ENCODE data around the gene CDK17. TPM values are rescaled to one million over a fixed set of nuclear protein-coding genes. Genes with fewer than 3 reads are reported as not detected.
"Not testable (repeated sequence)": the region's sequence is repeated elsewhere in the genome, so short reads cannot be mapped to it uniquely, and the experiment has no call there.

Gene CDK17
- total RNA-seq, 1 experiment from 2014 or later, result 25.4 TPM

DNA sequence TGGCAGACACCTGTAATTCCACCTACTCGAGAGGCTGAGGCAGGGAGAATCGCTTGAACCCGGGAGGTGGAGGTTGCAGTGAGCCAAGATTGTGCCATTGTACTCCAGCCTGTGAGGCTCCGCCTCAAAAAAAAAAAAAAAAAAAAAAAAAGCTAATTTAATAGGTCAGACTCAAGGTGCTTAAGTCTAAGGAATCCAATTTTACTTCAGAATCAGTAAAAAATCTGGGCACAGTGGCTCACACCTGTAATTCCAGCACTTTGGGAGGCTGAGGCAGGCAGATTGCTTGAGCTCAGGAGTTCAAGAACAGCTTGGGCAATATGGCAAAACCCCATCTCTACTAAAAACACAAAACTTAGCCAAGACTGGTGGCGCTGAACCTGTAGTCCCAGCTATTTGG, 7.0 kb downstream of the CDK17 start:
- DNase-seq (ENCODE audit: low spot score), result not testable (repeated sequence)

GRCh38 chr12:96392397-96392796, 7.8 kb downstream of the CDK17 start:
- DNase-seq (ENCODE audit: low spot score), result no peak

- no peak for DNase-seq (ENCODE audit: low spot score)
Measured at GRCh38 chr12:96387981-96388380, 12.3 kb downstream of the CDK17 start.

DNA sequence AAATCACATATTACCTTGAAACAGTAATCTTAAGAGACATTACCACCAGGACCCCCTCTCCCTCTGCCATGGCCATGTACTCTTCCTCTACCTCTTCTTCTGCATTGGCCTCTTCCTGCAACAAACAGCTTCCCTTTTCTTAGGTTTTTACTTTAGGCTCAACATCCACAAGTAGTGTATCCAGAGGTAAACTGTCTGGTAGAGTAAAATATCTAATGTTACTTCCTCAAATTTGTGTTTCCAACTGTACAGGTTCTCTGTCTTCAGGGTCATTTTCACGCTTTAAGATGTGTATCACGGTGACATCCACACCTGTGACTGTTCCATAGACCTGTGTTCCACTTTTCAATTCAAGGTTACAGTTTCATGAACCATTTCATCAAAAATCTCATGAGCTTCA, 13.4 kb downstream of the CDK17 start:
- no peak for DNase-seq (ENCODE audit: low spot score)

- no peak for DNase-seq (ENCODE audit: low spot score)
Measured at GRCh38 chr12:96383991-96384390, 16.2 kb downstream of the CDK17 start.

DNA sequence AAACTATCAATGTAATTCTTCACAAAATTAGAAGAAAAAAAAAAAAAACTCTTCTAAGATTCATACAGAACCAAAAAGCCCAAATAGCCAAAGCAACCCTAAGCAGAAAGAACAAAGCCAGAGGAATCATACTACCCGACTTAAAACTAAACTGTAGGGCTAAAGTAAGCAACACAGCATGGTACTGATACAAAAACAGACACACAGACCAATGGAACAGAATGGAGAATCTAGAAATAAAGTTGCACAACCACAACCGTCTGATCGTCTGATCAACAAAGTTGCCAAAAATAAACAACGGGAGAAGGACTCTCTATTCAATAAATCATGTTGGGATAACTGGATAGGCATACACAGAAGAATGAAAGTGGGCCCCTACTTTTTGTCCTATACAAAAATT, 16.9 kb downstream of the CDK17 start:
- DNase-seq (ENCODE audit: low spot score), result no peak

- not testable (repeated sequence) for DNase-seq (ENCODE audit: low spot score)
Measured at GRCh38 chr12:96379743-96380142, 20.5 kb downstream of the CDK17 start.

DNA sequence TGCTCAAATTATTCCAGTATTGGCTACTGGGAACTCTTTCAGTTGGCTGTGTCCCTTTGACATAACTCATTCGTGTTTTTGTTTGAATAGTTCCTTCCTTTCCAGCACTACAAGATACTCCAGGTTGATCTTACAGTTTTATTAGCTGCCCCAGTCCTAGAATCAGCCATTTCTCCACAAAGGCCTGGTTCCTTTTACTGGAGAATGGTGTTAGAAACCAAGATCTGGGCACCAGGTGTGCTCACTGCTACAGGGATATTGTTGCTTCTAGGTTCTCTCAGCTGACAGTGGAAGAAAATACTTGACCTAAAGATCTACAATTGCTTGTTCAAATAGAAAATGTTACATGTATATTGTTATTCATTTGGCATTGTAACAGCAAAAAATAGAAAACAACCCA, 21.9 kb downstream of the CDK17 start:
- DNase-seq (ENCODE audit: low spot score), result no peak

- DNase-seq (ENCODE audit: low spot score), result no peak
Measured at GRCh38 chr12:96376865-96377264, 23.4 kb downstream of the CDK17 start.

DNA sequence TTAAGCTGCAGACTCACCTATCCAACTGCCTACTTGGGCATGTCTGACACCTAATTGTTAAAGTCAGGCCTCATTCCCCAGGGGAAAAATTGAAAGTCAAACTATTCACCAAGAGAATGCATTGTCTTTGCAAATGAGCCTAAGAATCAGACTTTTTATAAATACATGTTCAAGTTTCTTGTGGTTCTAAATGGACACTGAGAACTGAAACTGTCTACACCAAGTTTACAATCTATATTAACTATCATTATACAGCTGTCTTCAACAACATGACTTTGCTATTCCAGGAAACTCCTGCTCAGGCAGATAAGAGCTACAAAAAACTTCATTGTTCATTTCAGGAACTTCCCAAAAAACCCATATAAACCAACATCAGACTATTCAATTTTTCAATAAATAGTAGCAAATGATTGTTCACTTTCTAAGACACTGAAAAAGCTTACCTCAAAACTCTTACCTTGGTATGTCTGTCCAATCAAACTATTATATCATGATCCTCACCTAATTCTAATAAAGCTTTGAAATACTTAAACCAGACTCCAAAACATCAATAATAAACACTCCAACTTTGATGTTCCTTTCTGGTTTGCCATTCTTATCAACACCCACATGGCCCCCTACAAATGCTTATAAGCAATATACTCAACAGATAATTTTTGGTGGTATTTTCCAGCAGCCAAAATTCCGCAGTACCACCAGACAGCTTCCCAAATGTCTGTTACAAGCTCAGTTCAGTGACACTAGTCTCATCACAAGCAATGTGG, 24.2 kb downstream of the CDK17 start:
- DNase-seq (ENCODE audit: low spot score), result no peak

DNA sequence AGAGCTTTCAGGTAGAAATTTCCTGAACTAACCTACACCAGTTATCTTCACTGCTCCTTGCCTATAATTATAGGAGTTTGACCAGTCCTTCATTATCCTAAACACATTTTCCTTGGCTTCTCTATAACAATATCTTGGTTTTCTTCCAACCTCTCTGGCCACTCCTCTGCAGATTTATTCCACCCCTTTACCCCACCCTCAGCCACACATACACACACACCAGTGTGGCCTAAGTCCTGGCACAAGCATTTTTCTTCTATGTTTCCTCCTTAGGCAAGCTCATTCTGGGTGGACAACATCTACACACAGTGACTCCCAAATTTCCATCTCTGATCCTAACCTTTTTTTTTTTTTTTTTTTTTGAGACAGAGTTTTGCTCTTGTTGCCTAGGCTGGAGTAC, 25.1 kb downstream of the CDK17 start:
- no peak for DNase-seq (ENCODE audit: low spot score)

DNA sequence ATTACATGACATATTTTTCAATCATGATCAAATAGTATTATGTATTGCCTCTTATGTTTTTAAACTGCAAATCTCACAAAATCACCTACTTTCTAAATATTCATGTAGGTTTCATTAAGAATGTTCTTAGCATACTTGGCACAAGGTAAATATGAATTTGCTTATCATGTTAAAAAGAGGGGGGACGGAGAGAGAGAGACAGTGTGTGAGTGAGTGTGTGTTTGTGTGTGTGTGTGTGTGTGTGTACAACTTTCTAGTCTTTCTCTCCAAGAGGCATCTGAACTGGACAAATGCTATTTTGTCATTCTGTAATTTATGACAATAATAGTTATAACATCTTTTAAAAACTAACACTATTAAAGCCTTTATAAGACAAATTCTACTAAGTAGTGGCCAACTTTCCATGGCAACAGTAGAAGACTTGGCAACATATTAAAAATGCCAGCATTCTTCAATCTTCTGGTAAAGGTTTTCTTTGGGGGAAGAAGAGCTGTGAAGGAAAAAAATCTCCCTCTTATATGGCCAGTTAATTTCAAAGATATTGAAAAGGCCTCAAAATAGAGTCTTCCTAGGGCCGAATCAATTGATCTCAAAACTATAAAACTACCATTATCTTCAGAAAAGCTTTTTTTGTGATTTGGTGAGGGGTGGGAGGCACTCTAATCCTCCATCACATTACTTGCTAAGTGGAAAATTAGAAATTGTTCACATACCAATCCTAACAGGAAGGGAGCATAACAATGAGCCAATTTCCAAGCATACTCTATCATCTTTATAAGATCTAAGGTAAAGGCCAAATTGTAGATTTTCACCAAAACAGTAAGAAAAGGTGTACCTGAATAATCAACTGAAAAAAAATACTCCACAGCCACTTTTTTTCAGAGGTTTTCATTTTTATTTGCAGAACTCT, 28.2 kb downstream of the CDK17 start:
- no peak for DNase-seq (ENCODE audit: low spot score)

DNA sequence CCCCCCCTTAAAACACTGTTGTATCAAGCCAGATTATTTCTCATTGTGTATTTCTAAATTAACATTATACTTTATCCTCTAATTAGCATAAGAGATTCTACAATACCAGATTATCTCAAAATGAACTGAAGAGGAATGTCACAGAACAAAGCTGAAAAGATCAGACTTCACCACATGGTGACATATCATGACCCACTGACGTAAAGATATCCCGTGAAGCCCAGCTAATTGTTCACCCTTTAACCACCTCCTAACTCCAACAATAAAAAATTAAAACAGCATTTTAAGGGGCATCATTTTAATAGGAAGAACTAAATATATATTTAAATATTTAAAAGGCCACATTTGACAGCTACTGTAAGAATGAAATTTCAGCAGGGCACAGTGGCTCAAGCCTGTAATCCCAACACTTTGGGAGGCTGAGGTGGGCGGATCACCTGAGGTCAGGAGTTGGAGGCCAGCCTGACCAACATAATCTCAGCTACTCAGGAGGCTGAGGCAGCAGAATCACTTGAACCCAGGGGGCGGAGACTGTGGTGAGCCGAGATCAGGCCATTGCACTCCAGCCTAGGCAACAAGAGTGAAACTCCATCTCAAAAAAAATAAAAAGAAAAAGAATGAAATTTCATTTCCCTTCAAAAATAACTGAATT, 29.0 kb downstream of the CDK17 start:
- no peak for DNase-seq (ENCODE audit: low spot score)

DNA sequence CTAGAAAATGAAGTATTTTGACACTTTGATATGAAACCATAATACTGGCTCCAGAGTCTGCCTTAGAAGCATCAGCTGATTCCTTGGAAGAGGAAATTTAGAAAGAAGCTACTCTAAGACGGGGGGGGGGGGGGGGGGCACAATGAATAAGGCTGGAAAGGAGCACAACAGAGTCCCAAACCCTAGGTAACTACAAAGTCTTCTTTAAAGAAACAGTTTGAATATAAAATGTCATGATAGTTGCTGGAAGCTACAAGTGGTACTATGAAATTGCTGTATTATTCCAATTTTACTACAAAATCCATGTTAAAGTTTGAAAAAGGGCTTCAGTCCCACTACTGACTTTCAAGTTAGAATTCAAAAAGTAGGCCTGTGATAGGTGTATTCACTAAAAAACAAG, 31.6 kb downstream of the CDK17 start:
- DNase-seq (ENCODE audit: low spot score), result no peak

GRCh38 chr12:96368233-96368632, 32.0 kb downstream of the CDK17 start:
- no peak for DNase-seq (ENCODE audit: low spot score)

DNA sequence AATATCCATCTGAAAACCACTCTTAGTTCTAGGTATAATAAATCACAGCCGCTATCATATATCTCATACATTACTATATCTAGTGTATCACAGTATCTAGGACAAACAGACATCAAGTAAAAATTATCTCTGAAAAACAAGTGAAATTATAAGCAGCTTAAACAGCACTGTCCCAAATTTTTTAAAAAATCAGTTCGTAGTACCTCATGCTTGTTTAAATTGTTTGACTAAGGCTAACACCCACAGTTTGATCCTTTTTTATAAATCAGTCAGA, 33.9 kb downstream of the CDK17 start:
- DNase-seq (ENCODE audit: low spot score), result no peak

DNA sequence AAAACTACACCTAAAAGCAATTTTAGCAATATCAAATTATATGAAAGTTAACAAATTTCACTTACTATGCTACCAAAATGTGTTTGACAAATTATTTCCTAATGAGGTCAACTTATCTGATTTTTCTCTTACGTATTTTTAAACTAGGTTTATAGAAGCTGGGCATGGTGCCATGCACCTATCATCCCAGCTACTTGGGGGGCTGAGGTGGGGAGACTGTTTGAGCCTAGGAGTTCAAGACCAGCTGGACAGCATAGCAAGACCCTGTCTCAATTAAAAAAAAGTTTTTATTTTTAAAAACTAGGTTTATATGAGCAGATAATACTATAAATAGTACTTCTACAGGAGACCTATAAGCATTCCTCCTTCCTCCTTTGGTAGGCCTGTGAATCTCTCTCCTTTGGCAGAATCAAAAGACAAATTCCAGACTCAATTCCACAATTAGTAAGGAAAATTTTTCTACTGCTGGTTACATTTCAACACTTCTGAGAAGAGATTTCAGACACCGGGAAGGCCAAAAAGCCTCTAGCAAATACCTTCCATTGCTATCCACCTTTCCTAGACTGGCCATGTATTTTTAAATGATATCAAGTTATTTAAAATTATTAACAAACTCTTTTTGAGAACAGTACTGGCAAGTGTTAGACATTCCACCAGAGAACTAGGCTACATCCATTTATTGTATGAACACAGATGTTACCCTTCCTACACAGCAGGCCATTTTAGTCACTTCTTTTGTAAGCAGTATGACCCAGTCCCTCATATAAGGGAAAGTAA, 34.4 kb downstream of the CDK17 start:
- no peak for DNase-seq (ENCODE audit: low spot score)

- DNase-seq (ENCODE audit: low spot score), result no peak
Measured at GRCh38 chr12:96364092-96364700, 36.0 kb downstream of the CDK17 start.

GRCh38 chr12:96361074-96361473, 39.2 kb downstream of the CDK17 start:
- DNase-seq (ENCODE audit: low spot score), result no peak

DNA sequence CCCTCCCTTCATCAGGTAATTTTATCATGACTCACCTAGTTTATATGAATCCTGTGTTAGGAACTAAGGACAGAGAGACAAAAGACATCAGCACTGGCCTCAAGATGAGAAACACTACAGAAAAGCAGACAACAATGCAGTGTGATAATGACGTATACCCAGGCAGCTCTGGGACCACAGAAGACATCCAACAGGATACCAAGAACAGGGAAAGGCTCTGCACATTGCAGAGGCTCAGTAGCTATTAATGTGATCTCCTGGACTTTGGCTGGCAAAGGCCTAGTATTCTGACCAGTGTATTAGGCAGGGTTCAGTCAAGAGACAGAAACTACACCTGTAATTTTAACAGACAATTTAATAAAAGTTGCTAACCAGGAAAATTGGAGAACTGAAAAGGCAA, 39.7 kb downstream of the CDK17 start:
- DNase-seq (ENCODE audit: low spot score), result no peak

DNA sequence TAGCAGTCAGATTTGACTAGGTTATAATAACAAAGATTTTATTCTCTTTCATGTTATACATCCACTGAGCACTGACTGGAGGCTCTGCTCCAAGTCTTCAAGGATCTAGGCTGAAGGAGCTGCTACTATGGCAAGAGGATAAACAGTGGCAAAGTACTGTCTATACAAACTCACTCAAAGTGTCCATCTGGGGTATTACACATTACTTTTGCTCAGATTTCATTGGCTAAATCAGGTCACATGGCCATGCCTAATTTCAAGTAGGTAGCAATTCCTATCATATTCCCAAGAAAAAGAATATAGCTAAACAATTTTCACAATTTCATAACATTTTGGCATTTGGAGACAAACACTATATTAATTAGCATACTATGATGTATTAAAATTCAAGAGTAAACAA, 40.9 kb downstream of the CDK17 start:
- DNase-seq (ENCODE audit: low spot score), result no peak

DNA sequence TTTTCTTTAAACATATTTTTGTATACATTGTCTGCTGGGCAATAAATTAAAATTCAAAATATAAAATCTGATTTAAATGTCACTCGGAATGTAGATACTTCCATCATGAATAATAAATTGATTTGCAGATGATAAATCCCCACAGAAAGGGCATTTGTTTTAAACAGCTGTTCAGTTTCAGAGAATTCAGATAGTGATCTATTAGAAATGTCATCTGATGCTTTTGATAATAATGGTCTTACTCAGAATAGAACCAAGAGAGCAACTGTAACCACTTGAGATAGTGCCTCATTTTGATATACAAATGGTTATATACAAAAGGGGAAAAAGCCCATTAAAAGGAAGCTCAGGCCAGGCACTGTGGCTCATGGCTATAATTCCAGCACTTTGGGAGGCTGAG, 43.4 kb downstream of the CDK17 start:
- no peak for DNase-seq (ENCODE audit: low spot score)

Measured in H4 (cell line).